Measurements from ENCODE around the gene UTY. TPM values are rescaled to one million over a fixed set of nuclear protein-coding genes. Genes with fewer than 3 reads are reported as not detected.

UTY gene
- total and polyA plus RNA-seq, 10 of the 15 experiments (the other 5 are each of a cell fraction or from before 2014, with no cell fraction given), result 0.13 TPM; not detected in 9

DNA sequence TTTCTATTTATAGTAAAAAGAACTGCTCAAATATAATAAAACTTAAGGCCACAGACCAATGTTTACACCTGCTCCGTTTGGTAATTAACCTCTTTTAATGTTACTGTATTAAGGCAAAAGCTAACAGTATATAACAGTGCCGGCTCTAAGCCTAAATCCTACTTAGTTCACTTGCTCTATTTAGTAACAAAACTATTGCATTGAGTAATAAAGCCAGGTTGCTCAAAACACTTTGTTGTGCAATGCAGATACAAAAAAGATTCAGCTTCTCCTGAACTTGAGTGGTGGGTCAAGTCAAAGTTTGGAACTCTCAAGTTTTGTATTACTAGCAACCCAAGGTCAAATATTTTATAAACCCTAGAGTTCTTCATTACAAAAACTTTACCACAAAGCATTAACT lies 116.2 kb downstream of the UTY start (continued):
- TF ChIP-seq, protein P1, sequence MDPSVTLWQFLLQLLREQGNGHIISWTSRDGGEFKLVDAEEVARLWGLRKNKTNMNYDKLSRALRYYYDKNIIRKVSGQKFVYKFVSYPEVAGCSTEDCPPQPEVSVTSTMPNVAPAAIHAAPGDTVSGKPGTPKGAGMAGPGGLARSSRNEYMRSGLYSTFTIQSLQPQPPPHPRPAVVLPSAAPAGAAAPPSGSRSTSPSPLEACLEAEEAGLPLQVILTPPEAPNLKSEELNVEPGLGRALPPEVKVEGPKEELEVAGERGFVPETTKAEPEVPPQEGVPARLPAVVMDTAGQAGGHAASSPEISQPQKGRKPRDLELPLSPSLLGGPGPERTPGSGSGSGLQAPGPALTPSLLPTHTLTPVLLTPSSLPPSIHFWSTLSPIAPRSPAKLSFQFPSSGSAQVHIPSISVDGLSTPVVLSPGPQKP (IDR thresholded peaks at IDR 0.05; ENCODE audit: low read depth, low read length), result no peak
- no peak for TF ChIP-seq MEF2A (IDR thresholded peaks at IDR 0.05; ENCODE audit: insufficient read depth, low read depth, low read length)
- no peak for TF ChIP-seq RAD21 (IDR thresholded peaks at IDR 0.05; ENCODE audit: insufficient read depth, low read depth, low read length)
- no peak for TF ChIP-seq MEF2B (IDR thresholded peaks at IDR 0.05; ENCODE audit: partially characterized antibody, poor library complexity, severe bottlenecking)
- TF ChIP-seq EED (IDR thresholded peaks at IDR 0.05; ENCODE audit: low read depth), result no peak
- no peak for TF ChIP-seq SIN3A (IDR thresholded peaks at IDR 0.05; ENCODE audit: low read depth, low read length)
- no peak for TF ChIP-seq CREM (IDR thresholded peaks at IDR 0.05; ENCODE audit: low read depth)

DNA sequence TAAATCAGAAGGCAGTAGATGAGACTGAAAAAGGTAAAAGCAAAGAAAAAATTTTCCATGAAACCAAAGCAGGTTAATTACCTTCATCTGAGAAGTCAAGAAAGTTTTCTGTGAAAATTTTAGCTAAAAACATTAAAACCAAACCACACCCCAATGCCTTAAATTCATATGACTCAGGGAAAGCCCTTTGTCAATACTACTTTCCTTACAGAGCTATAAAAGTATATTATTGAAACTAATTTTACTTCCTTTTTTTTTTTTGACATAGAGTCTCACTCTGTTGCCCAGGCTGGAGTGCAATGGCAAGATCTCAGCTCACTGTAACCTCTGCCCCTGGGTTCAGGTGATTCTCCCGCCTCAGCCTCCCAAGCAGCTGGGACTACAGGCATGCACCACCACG lies 117.2 kb downstream of the UTY start:
- ChIA-PET CTCF (no interaction called here), SMC1A (ENCODE audit: uncharacterized antibody, unreplicated experiment) (no interaction called here), POLR2A (no interaction called here), RAD21 (ENCODE audit: unreplicated experiment) (no interaction called here)
- no CpG with 5 or more reads among the region's 2 CpGs for WGBS (ENCODE audit: insufficient coverage, insufficient replicate concordance, low lambda C conversion rate, missing lambda C conversion rate)
- Histone ChIP-seq H4K20me1 (ENCODE audit: control insufficient read depth, insufficient read depth) (no peaks in the 10 kb centered on the region), H3K27me3 (replicated peaks in 1 of 2; ENCODE audit: control insufficient read depth in 2 of 2, insufficient read depth in 2 of 2, low read length in 1 of 2) (no peaks in the 10 kb centered on the region), H2AFZ (ENCODE audit: control insufficient read depth, low read depth, low read length) (no peak overlapping the region), H3K4me1 (ENCODE audit: control insufficient read depth, insufficient read depth, low read length) (no peaks in the 10 kb centered on the region), H3K36me3 (ENCODE audit: control insufficient read depth in 2 of 2, insufficient read depth in 2 of 2, low read length in 1 of 2) (no peaks in the 10 kb centered on the region), H3K27ac (ENCODE audit: control insufficient read depth, insufficient read depth) (no peak overlapping the region), H3K9ac (ENCODE audit: control insufficient read depth, insufficient read depth, low read length) (no peak overlapping the region), H3K9me3 (replicated peaks; ENCODE audit: control insufficient read depth, insufficient read depth, low read length) (no peaks in the 10 kb centered on the region), H3K4me3 (no peak overlapping the region), H3K79me2 (ENCODE audit: control insufficient read depth, insufficient read depth, low read length) (no peaks in the 10 kb centered on the region), H3K4me2 (ENCODE audit: control insufficient read depth, insufficient read depth) (no peak overlapping the region)
- DNase-seq (ENCODE audit: low read depth, low spot score) (no peak), ATAC-seq (no peak), FAIRE-seq (no peak)
- in situ Hi-C loops (cut with MboI) (no loop called here), intact Hi-C loops (cut with micrococcal nuclease; ENCODE audit: unreplicated experiment) (no loop called here)
- TF ChIP-seq PAX8 (IDR thresholded peaks at IDR 0.05) (no peak), RAD21 (IDR thresholded peaks at IDR 0.05; ENCODE audit: insufficient read depth, low read depth, low read length) (no peak), ATF7 (IDR thresholded peaks at IDR 0.05; ENCODE audit: low read depth) (no peak), HCFC1 (IDR thresholded peaks at IDR 0.05; ENCODE audit: low read length) (no peak), STAT3 (IDR thresholded peaks at IDR 0.05; ENCODE audit: low read depth, low read length) (no peak)
- TF ChIP-seq, protein P2, sequence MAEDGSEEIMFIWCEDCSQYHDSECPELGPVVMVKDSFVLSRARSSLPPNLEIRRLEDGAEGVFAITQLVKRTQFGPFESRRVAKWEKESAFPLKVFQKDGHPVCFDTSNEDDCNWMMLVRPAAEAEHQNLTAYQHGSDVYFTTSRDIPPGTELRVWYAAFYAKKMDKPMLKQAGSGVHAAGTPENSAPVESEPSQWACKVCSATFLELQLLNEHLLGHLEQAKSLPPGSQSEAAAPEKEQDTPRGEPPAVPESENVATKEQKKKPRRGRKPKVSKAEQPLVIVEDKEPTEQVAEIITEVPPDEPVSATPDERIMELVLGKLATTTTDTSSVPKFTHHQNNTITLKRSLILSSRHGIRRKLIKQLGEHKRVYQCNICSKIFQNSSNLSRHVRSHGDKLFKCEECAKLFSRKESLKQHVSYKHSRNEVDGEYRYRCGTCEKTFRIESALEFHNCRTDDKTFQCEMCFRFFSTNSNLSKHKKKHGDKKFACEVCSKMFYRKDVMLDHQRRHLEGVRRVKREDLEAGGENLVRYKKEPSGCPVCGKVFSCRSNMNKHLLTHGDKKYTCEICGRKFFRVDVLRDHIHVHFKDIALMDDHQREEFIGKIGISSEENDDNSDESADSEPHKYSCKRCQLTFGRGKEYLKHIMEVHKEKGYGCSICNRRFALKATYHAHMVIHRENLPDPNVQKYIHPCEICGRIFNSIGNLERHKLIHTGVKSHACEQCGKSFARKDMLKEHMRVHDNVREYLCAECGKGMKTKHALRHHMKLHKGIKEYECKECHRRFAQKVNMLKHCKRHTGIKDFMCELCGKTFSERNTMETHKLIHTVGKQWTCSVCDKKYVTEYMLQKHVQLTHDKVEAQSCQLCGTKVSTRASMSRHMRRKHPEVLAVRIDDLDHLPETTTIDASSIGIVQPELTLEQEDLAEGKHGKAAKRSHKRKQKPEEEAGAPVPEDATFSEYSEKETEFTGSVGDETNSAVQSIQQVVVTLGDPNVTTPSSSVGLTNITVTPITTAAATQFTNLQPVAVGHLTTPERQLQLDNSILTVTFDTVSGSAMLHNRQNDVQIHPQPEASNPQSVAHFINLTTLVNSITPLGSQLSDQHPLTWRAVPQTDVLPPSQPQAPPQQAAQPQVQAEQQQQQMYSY (CRISPR knock-in tag; IDR thresholded peaks at IDR 0.05), result no peak
- BruUV-seq (replicated peaks), result no TSS peak
